Astrocyte of the spinal cord (primary cell): ENCODE measurements around the gene FBXL19.

Experiments used
- DNase-seq: peaks from one replicate; pipeline ENCODE4 v3.0.0; 2011; ENCODE audit warnings: low read depth, low spot score
- H3K4me3 ChIP-seq: 2 replicates; pipeline ENCODE4 v1.5.1; 2011; ENCODE audit warnings: low read depth, mild to moderate bottlenecking, low read length, moderate library complexity
- CTCF ChIP-seq: IDR thresholded peaks from 2 replicates; pipeline ENCODE4 v1.5.1; 2012; ENCODE audit warnings: low read depth, mild to moderate bottlenecking, low read length, inconsistent platforms
- in situ Hi-C: cut with HindIII; loops from 2 replicates; pipeline ENCODE4 v1.10.0; 2017; ENCODE audit warnings: low sequenced_read_pairs

The FBXL19 gene

GRCh38 chr16:30985401-30986128, 62.2 kb downstream of the FBXL19 start:
- in situ Hi-C loops = no loop called here
- DNase-seq = no peak
- TF ChIP-seq CTCF = peak; percentile 19
- H3K4me3 ChIP-seq = peak overlapping the region; percentile 53

GRCh38 chr16:30986129-30986991, 63.0 kb downstream of the FBXL19 start:
- in situ Hi-C loops = no loop called here
- no peak overlapping the region for H3K4me3 ChIP-seq
- DNase-seq = no peak
- no peak for TF ChIP-seq CTCF

GRCh38 chr16:30987581-30988190, 64.3 kb downstream of the FBXL19 start:
- no peak for TF ChIP-seq CTCF
- DNase-seq = no peak

GRCh38 chr16:30989469-30990047, 66.2 kb downstream of the FBXL19 start:
- TF ChIP-seq CTCF = no peak
- in situ Hi-C loops = no loop called here
- no peak overlapping the region for H3K4me3 ChIP-seq
- no peak for DNase-seq

More at GRCh38 chr16:30987581-30988190, 64.3 kb downstream of the FBXL19 start:
- in situ Hi-C loops = no loop called here
- H3K4me3 ChIP-seq = no peak overlapping the region

GRCh38 chr16:30990105-30990504, 66.7 kb downstream of the FBXL19 start:
- in situ Hi-C loops = no loop called here
- no peak for TF ChIP-seq CTCF
- DNase-seq = no peak
- H3K4me3 ChIP-seq = no peak overlapping the region

- no peak for DNase-seq
These were observed 67.7 kb downstream of the FBXL19 start for GRCh38 chr16:30991052-30991451.

More at GRCh38 chr16:30991052-30991451, 67.7 kb downstream of the FBXL19 start:
- H3K4me3 ChIP-seq = no peak overlapping the region
- in situ Hi-C loops = no loop called here
- no peak for TF ChIP-seq CTCF
